Spinal cord (tissue), 10 donors: ENCODE data around the gene DSC2. TPM values are rescaled to one million over a fixed set of nuclear protein-coding genes. Genes with fewer than 3 reads are reported as not detected.

ENCODE experiments used
- DNase-seq, 6 donors: peaks; one replicate each; pipeline versions ENCODE4 v3.0.0 to v3.0.0-alpha.2; 2013 to 2015; ENCODE audit warnings: low spot score in 6 of 6, low read depth in 4 of 6
- H3K27ac ChIP-seq: one replicate; pipeline ENCODE4 v1.5.1; 2013; ENCODE audit warnings: low read depth, low read length, control low read depth
- H3K27me3 ChIP-seq: one replicate; pipeline ENCODE4 v1.6.1; 2013; ENCODE audit warnings: low read length; ENCODE audit not compliant: control insufficient read depth, insufficient read depth
- H3K36me3 ChIP-seq: one replicate; pipeline ENCODE4 v1.6.1; 2013; ENCODE audit warnings: low read length; ENCODE audit not compliant: control insufficient read depth, insufficient read depth
- H3K4me1 ChIP-seq: one replicate; pipeline ENCODE4 v1.6.1; 2013; ENCODE audit warnings: low read length; ENCODE audit not compliant: control insufficient read depth, insufficient read depth
- H3K4me3 ChIP-seq: one replicate; pipeline ENCODE4 v1.5.1; 2013; ENCODE audit warnings: low read depth, low read length, control low read depth
- H3K9me3 ChIP-seq: one replicate; pipeline ENCODE4 v1.6.1; 2013; ENCODE audit warnings: low read length; ENCODE audit not compliant: control insufficient read depth, insufficient read depth
- WGBS: methylation state at CpG from one replicate; pipeline ENCODE4 v1.1.5; 2013; ENCODE audit warnings: missing lambda C conversion rate; ENCODE audit not compliant: insufficient coverage; 5-methylcytosine and 5-hydroxymethylcytosine counted together
- polyA plus RNA-seq, 2 donors: library from polyadenylated mRNA; unstranded; fragments of 120-200 nt; gene quantifications; one replicate each; pipeline ENCODE4 v1.2.1, GENCODE V29; 2013; ENCODE audit not compliant: insufficient read length in 2 of 2
- total RNA-seq, 2 donors: library from RNA; depleted of rRNA in 1 of 2; stranded (reverse); fragments of 120-200 nt in 1 of 2; fragments of >200 nt in 1 of 2; gene quantifications; one replicate each; pipeline versions ENCODE4 v1.2.3 to v1.2.4, GENCODE V29; 2013 to 2014
- donor health status: healthy.

The DSC2 gene
- total and polyA plus RNA-seq, 4 donors: 2.0 to 24.8 (median 6.2) TPM

GRCh38 chr18:31072175-31072574, 30.0 kb downstream of the DSC2 start:
- Histone ChIP-seq H3K4me1 (no peaks in the 10 kb centered on the region), H3K27me3 (no peaks in the 10 kb centered on the region), H3K27ac (no peak overlapping the region), H3K4me3 (no peak overlapping the region), H3K9me3 (no peaks in the 10 kb centered on the region), H3K36me3 (no peaks in the 10 kb centered on the region)
- 100% methylated on average over 1 of the region's 4 CpGs for WGBS
- DNase-seq: no peak

- DNase-seq: no peak
- no peaks in the 10 kb centered on the region for H3K4me1 ChIP-seq
- no peak overlapping the region for H3K27ac ChIP-seq
- H3K36me3 ChIP-seq: no peaks in the 10 kb centered on the region
- H3K9me3 ChIP-seq: no peaks in the 10 kb centered on the region
- H3K27me3 ChIP-seq: no peaks in the 10 kb centered on the region
- H3K4me3 ChIP-seq: no peak overlapping the region
- 80% methylated on average over 1 of the region's 3 CpGs for WGBS
Measured at GRCh38 chr18:31070206-31070605, 32.0 kb downstream of the DSC2 start.

- WGBS: no CpG with 5 or more reads among the region's 1 CpG
- Histone ChIP-seq H3K27me3 (no peaks in the 10 kb centered on the region), H3K4me3 (no peak overlapping the region), H3K4me1 (no peaks in the 10 kb centered on the region), H3K9me3 (no peaks in the 10 kb centered on the region), H3K27ac (no peak overlapping the region), H3K36me3 (no peaks in the 10 kb centered on the region)
- DNase-seq: no peak
Measured at GRCh38 chr18:31066266-31066665, 36.0 kb downstream of the DSC2 start.

- H3K36me3 ChIP-seq: no peaks in the 10 kb centered on the region
- H3K9me3 ChIP-seq: no peaks in the 10 kb centered on the region
- peak in 2 of 6 donors; percentile 24 to 28 for DNase-seq
- no peak overlapping the region for H3K27ac ChIP-seq
- no peaks in the 10 kb centered on the region for H3K4me1 ChIP-seq
- WGBS: 74% methylated on average over 3 of the region's 6 CpGs
- H3K27me3 ChIP-seq: no peaks in the 10 kb centered on the region
- H3K4me3 ChIP-seq: no peak overlapping the region
Measured at GRCh38 chr18:31065036-31065773, 37.0 kb downstream of the DSC2 start.

- Histone ChIP-seq H3K4me3 (no peak overlapping the region), H3K36me3 (no peaks in the 10 kb centered on the region), H3K4me1 (no peaks in the 10 kb centered on the region), H3K27me3 (no peaks in the 10 kb centered on the region), H3K27ac (no peak overlapping the region), H3K9me3 (no peaks in the 10 kb centered on the region)
- DNase-seq: no peak
- WGBS: no CpG with 5 or more reads among the region's 1 CpG
Measured at GRCh38 chr18:31064130-31064529, 38.1 kb downstream of the DSC2 start.

GRCh38 chr18:31061945-31062344, 40.3 kb downstream of the DSC2 start:
- WGBS: 100% methylated on average over 1 of the region's 4 CpGs
- Histone ChIP-seq H3K9me3 (no peaks in the 10 kb centered on the region), H3K36me3 (no peaks in the 10 kb centered on the region), H3K27me3 (no peaks in the 10 kb centered on the region), H3K4me3 (no peak overlapping the region), H3K4me1 (no peaks in the 10 kb centered on the region), H3K27ac (no peak overlapping the region)
- no peak for DNase-seq

GRCh38 chr18:31058897-31059296, 43.3 kb downstream of the DSC2 start:
- H3K27me3 ChIP-seq: no peaks in the 10 kb centered on the region
- DNase-seq: no peak
- H3K9me3 ChIP-seq: no peaks in the 10 kb centered on the region
- 100% methylated on average over 1 of the region's 3 CpGs for WGBS
- no peaks in the 10 kb centered on the region for H3K4me1 ChIP-seq
- no peak overlapping the region for H3K27ac ChIP-seq
- no peaks in the 10 kb centered on the region for H3K36me3 ChIP-seq
- H3K4me3 ChIP-seq: no peak overlapping the region

- Histone ChIP-seq H3K4me1 (no peaks in the 10 kb centered on the region), H3K27me3 (no peaks in the 10 kb centered on the region), H3K9me3 (no peaks in the 10 kb centered on the region), H3K27ac (no peak overlapping the region), H3K36me3 (no peaks in the 10 kb centered on the region), H3K4me3 (no peak overlapping the region)
- 100% methylated on average over 1 of the region's 4 CpGs for WGBS
- DNase-seq: no peak
Measured at GRCh38 chr18:31057917-31058316, 44.3 kb downstream of the DSC2 start.

GRCh38 chr18:31057051-31057450, 45.2 kb downstream of the DSC2 start:
- H3K27ac ChIP-seq: no peak overlapping the region
- no peaks in the 10 kb centered on the region for H3K9me3 ChIP-seq
- no peak for DNase-seq
- no peak overlapping the region for H3K4me3 ChIP-seq
- no peaks in the 10 kb centered on the region for H3K27me3 ChIP-seq
- no CpG with 5 or more reads among the region's 5 CpGs for WGBS
- H3K36me3 ChIP-seq: no peaks in the 10 kb centered on the region
- H3K4me1 ChIP-seq: no peaks in the 10 kb centered on the region

GRCh38 chr18:31056296-31056695, 45.9 kb downstream of the DSC2 start:
- Histone ChIP-seq H3K27me3 (no peaks in the 10 kb centered on the region), H3K4me1 (no peaks in the 10 kb centered on the region), H3K9me3 (no peaks in the 10 kb centered on the region), H3K4me3 (no peak overlapping the region), H3K36me3 (no peaks in the 10 kb centered on the region), H3K27ac (no peak overlapping the region)
- no peak for DNase-seq
- WGBS: no CpG with 5 or more reads among the region's 2 CpGs
